Ishikawa (cell line): ENCODE results near the gene ZNF492.

Experiments
- CEBPB ChIP-seq: IDR thresholded peaks from 2 replicates; pipeline ENCODE4 v1.6.1; 2012
- CREB1 ChIP-seq: IDR thresholded peaks from 2 replicates; pipeline ENCODE4 v1.6.1; 2012; ENCODE audit warnings: low read depth
- EGR1 ChIP-seq: IDR thresholded peaks from 2 replicates; pipeline ENCODE4 v1.6.1; 2012
- EP300 ChIP-seq: IDR thresholded peaks from 2 replicates; pipeline ENCODE4 v1.6.1; 2012; ENCODE audit warnings: borderline replicate concordance
- FOXM1 ChIP-seq: IDR thresholded peaks from 2 replicates; pipeline ENCODE4 v1.6.1; 2012; ENCODE audit warnings: low read depth, borderline replicate concordance
- MAX ChIP-seq: IDR thresholded peaks from 2 replicates; pipeline ENCODE4 v1.6.1; 2012
- NFIC ChIP-seq: IDR thresholded peaks from 2 replicates; pipeline ENCODE4 v1.6.1; 2012
- RAD21 ChIP-seq: IDR thresholded peaks from 2 replicates; pipeline ENCODE4 v1.6.1; 2012; ENCODE audit warnings: low read depth
- REST ChIP-seq: IDR thresholded peaks from 2 replicates; pipeline ENCODE4 v1.6.1; 2012; ENCODE audit warnings: low read depth, mild to moderate bottlenecking
- TAF1 ChIP-seq: IDR thresholded peaks from 2 replicates; pipeline ENCODE4 v1.6.1; 2012; ENCODE audit warnings: low read depth, mild to moderate bottlenecking
- TCF12 ChIP-seq: IDR thresholded peaks from 2 replicates; pipeline ENCODE4 v1.6.1; 2012; ENCODE audit warnings: low read depth
- TEAD4 ChIP-seq: IDR thresholded peaks from 2 replicates; pipeline ENCODE4 v1.6.1; 2012
- USF1 ChIP-seq: IDR thresholded peaks from 2 replicates; pipeline ENCODE4 v1.6.1; 2012
- YY1 ChIP-seq: IDR thresholded peaks from 2 replicates; pipeline ENCODE4 v1.6.1; 2012; ENCODE audit warnings: low read depth
- ZBTB7A ChIP-seq: IDR thresholded peaks from 2 replicates; pipeline ENCODE4 v1.6.1; 2012; ENCODE audit warnings: low read depth

The ZNF492 gene

GRCh38 chr19:22601906-22602630, 32.1 kb upstream of the ZNF492 start:
- no peak for TF ChIP-seq NFIC

GRCh38 chr19:22602631-22603272, 31.4 kb upstream of the ZNF492 start:
- no peak for TF ChIP-seq RAD21
- TF ChIP-seq ZBTB7A: no peak

- TF ChIP-seq REST: no peak
- TF ChIP-seq CEBPB: no peak
- TF ChIP-seq TAF1: no peak
- no peak for TF ChIP-seq MAX
- TF ChIP-seq EGR1: no peak
- TF ChIP-seq USF1: no peak
- TF ChIP-seq NFIC: no peak
- TF ChIP-seq EP300: no peak
- no peak for TF ChIP-seq YY1
Measured at GRCh38 chr19:22603518-22604440, 30.3 kb upstream of the ZNF492 start.

- TF ChIP-seq YY1: no peak
- no peak for TF ChIP-seq TAF1
- no peak for TF ChIP-seq MAX
- TF ChIP-seq CEBPB: no peak
- no peak for TF ChIP-seq CREB1
- no peak for TF ChIP-seq TCF12
- TF ChIP-seq TEAD4: no peak
- TF ChIP-seq EP300: no peak
- no peak for TF ChIP-seq USF1
- TF ChIP-seq REST: no peak
- no peak for TF ChIP-seq FOXM1
- no peak for TF ChIP-seq EGR1
- no peak for TF ChIP-seq NFIC
- no peak for TF ChIP-seq RAD21
Measured at GRCh38 chr19:22604571-22605274, 29.4 kb upstream of the ZNF492 start.

GRCh38 chr19:22605275-22606211, 28.6 kb upstream of the ZNF492 start:
- no peak for TF ChIP-seq FOXM1
